PFSK-1 (cell line): Measurements from ENCODE around the gene ANO1.

Experiments used
- POLR2AphosphoS5 ChIP-seq: IDR thresholded peaks from 2 replicates; pipeline ENCODE4 v1.6.1; 2012; ENCODE audit warnings: low read depth, mild to moderate bottlenecking, control low read depth, low read length, moderate library complexity
- REST ChIP-seq, 2 experiments: IDR thresholded peaks; 2 replicates each; pipeline versions ENCODE4 v1.6.1 to v1.8.0; 2011 to 2012; ENCODE audit warnings: low read depth in 2 of 2, low read length in 2 of 2, control low read depth in 1 of 2, inconsistent platforms in 1 of 2, mild to moderate bottlenecking in 1 of 2, moderate library complexity in 1 of 2; ENCODE audit not compliant: insufficient read depth in 1 of 2
- TAF1 ChIP-seq: IDR thresholded peaks from 2 replicates; pipeline ENCODE4 v1.6.1; 2012; ENCODE audit warnings: low read length, control low read depth, borderline replicate concordance; ENCODE audit not compliant: insufficient read depth

GRCh38 chr11:70115778-70116177, 37.7 kb downstream of the ANO1 start:
- TF ChIP-seq REST (IDR thresholded peaks at IDR 0.05; ENCODE audit: insufficient read depth in 1 of 2, low read depth in 2 of 2, low read length in 2 of 2) (no peak), TAF1 (no peak), POLR2AphosphoS5 (no peak)
